GM18951 (cell line): ENCODE results near the gene GPR75.
"Not testable (repeated sequence)": the region's sequence is repeated elsewhere in the genome, so short reads cannot be mapped to it uniquely, and the experiment has no call there.

Source experiments
- POLR2A ChIP-seq: IDR thresholded peaks from 4 replicates; pipeline ENCODE4 v1.6.1; 2011; ENCODE audit warnings: mild to moderate bottlenecking; ENCODE audit not compliant: insufficient read length, insufficient read depth; ENCODE audit errors: extremely low read depth
- in situ Hi-C: fragments of 300-500 bp; cut with MboI; formaldehyde crosslinking; loops from one replicate; pipeline ENCODE4 v1.12.0; 2022; ENCODE audit warnings: low sequenced_read_pairs, mixed read lengths, inconsistent platforms; ENCODE audit not compliant: unreplicated experiment

Gene GPR75

GRCh38 chr2:53867169-53867568 lies 7.4 kb upstream of the GPR75 start:
- in situ Hi-C loops = no loop called here
- no peak for TF ChIP-seq POLR2A

DNA sequence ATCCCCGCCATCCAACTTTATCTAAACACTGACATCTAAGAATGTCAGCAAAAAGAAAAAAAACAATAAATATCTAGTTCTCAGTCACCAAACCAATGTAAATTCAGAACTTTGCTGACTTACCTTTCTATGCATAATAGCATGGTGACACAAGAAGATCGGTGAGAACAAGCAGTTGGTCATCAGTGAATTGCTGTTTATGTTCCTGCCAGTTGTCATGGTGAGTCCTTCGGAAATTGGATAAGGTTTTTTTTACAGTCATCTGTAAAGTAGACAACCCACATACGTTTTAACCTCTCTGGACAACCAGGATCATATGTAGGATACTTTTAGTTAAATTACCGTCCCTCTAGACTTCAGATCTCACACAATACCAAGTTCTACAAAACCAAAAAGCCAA lies 6.2 kb upstream of the GPR75 start:
- in situ Hi-C loops = no loop called here
- TF ChIP-seq POLR2A = no peak

DNA sequence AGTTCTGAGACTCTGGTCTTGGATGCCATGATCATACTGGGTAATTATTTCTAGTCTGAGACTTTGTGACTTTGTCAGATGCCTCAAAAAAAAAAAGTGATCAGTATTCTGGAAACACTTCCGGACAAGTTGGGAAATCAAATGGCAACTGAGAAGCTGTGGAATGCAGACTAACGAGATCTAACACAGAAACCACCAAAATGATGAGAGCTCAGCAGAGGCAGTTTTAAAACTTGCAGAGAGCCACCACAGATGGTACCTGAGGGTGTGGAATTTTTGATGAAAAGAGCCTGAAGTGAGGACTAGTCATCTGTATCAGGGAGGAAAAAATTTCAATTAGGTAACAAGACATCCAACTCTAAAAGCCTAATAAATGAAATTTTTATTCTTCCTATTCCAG lies 5.5 kb upstream of the GPR75 start:
- no peak for TF ChIP-seq POLR2A
- in situ Hi-C loops = no loop called here

DNA sequence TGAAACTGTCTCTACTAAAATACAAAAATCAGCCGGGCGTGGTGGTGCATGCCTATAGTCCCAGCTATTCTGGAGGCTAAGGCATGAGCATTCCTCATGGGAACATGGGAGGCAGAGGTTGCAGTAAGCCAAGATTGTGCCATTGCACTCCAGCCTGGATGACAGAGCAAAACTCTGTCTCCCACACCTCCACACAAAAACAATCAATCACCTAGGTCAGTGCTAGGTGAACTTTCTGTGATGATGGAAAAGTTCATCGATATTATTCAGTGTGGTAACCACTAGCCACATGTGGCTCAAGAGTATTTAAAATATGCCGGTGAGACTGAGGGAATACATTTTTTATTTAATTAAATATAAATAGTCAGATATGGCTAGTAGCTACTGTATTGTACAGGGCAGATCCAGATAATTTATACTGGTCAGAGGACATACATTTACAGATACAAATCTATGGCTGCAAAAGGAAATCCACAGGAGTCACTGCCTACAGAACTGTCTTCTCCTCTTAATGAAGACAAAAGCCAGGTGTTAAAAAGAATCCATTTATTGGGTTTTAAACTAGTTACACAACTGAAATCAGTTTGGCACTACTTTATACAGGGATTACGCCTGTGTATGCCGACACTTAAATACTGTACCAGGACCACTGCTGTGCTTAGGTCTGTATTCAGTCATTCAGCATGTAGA lies 3.9 kb upstream of the GPR75 start:
- in situ Hi-C loops = no loop called here
- no peak for TF ChIP-seq POLR2A

- no peak for TF ChIP-seq POLR2A
- in situ Hi-C loops = no loop called here
Measured at GRCh38 chr2:53861824-53862223, 2.1 kb upstream of the GPR75 start.

- in situ Hi-C loops = no loop called here
- no peak for TF ChIP-seq POLR2A
Measured at GRCh38 chr2:53856272-53856671, 3.5 kb downstream of the GPR75 start.

- in situ Hi-C loops = no loop called here
- no peak for TF ChIP-seq POLR2A
Measured at GRCh38 chr2:53854678-53855077, 5.1 kb downstream of the GPR75 start.

DNA sequence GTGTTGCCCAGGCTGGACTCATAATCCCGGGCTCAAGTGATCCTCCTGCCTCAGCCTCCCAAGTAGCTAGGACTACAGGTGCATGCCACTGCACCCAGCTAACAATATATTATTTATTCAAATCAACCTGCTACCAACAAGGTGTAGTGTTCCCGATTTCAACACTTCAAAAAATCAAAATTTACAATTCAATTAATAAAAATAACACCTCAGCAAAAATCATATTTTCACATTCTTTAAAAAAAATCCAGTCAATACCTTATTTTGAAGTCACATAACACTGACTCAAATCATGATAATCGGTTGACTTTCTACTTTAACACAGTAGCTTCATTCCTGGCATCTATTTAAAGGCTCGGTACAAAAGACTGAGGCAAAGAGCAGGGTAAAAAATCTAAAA lies 7.2 kb downstream of the GPR75 start:
- TF ChIP-seq POLR2A = no peak
- in situ Hi-C loops = no loop called here

- in situ Hi-C loops = not testable (repeated sequence)
Measured at GRCh38 chr2:53851052-53851757, 8.6 kb downstream of the GPR75 start.

GRCh38 chr2:53848062-53848461 lies 11.7 kb downstream of the GPR75 start:
- TF ChIP-seq POLR2A = no peak
- in situ Hi-C loops = no loop called here

DNA sequence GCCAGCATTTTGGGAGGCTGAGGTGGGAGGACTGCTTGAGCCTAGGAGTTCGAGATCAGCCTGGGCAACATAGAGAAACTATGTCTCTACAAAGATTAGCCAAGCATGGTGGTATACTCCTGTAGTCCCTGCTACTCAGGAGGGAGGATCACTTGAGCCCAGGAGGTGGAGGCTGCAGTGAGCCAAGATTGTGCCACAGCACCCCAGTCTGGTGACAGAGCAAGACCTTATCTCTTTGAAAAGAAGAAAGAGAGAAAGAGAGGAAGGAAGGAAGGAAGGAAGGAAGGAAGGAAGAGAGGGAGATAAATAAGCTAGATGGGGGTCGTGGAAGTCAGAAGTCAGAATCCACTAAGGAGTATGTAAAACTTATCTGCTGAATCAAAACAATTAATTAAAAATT lies 16.2 kb downstream of the GPR75 start:
- in situ Hi-C loops = no loop called here
- no peak for TF ChIP-seq POLR2A

- no peak for TF ChIP-seq POLR2A
- in situ Hi-C loops = no loop called here
Measured at GRCh38 chr2:53842891-53843290, 16.9 kb downstream of the GPR75 start.

DNA sequence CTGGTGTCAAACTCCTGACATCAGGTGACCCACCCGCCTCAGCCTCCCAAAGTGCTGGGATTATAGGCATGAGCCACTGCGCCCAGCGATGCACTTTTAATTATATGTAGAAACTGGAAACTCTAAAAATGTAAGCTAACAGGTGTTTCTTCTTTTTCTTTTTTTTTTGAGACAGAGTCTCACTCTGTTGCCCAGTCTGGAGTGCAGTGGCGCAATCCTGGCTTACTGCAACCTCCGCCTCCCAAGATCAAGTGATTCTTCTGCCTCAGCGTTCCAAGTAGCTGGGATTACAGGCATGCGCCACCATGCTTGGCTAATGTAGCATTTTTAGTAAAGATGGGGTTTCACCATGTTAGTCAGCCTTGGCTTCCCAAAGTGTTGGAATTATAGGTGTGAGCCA lies 18.1 kb downstream of the GPR75 start:
- in situ Hi-C loops = not testable (repeated sequence)

- in situ Hi-C loops = no loop called here
- TF ChIP-seq POLR2A = no peak
Measured at GRCh38 chr2:53840580-53840979, 19.2 kb downstream of the GPR75 start.

GRCh38 chr2:53829980-53830290 lies 29.8 kb downstream of the GPR75 start:
- in situ Hi-C loops = not testable (repeated sequence)
